ENCODE data around the gene UBASH3A.

Gene UBASH3A

GRCh38 chr21:42412636-42412933, 8.9 kb downstream of the UBASH3A start:
- DNase-seq: no peak

- no peak for DNase-seq
Observed at GRCh38 chr21:42413093-42413492, 9.4 kb downstream of the UBASH3A start.

- DNase-seq: no peak
Observed at GRCh38 chr21:42413500-42413899, 9.8 kb downstream of the UBASH3A start.

- DNase-seq: no peak
Observed at GRCh38 chr21:42414066-42414465, 10.4 kb downstream of the UBASH3A start.

GRCh38 chr21:42414553-42414927, 10.8 kb downstream of the UBASH3A start:
- no peak for DNase-seq

GRCh38 chr21:42414928-42415769, 11.4 kb downstream of the UBASH3A start:
- no peak for DNase-seq

- no peak for DNase-seq
Observed at GRCh38 chr21:42417533-42417932, 13.8 kb downstream of the UBASH3A start.

GRCh38 chr21:42418886-42419285, 15.2 kb downstream of the UBASH3A start:
- DNase-seq: no peak

GRCh38 chr21:42419845-42420244, 16.1 kb downstream of the UBASH3A start:
- DNase-seq: no peak

GRCh38 chr21:42421018-42421793, 17.5 kb downstream of the UBASH3A start:
- DNase-seq: no peak

- DNase-seq: no peak
Observed at GRCh38 chr21:42423197-42423675, 19.5 kb downstream of the UBASH3A start.

GRCh38 chr21:42423685-42424084, 20.0 kb downstream of the UBASH3A start:
- no peak for DNase-seq

- DNase-seq: no peak
Observed at GRCh38 chr21:42424914-42425541, 21.3 kb downstream of the UBASH3A start.

GRCh38 chr21:42425591-42425990, 21.9 kb downstream of the UBASH3A start:
- DNase-seq: no peak

GRCh38 chr21:42426424-42426823, 22.7 kb downstream of the UBASH3A start:
- DNase-seq: peak; percentile 12

- no peak for DNase-seq
Observed at GRCh38 chr21:42426876-42427480, 23.3 kb downstream of the UBASH3A start.

- no peak for DNase-seq
Observed at GRCh38 chr21:42427809-42428419, 24.2 kb downstream of the UBASH3A start.

GRCh38 chr21:42429021-42429420, 25.3 kb downstream of the UBASH3A start:
- DNase-seq: no peak

GRCh38 chr21:42429856-42430255, 26.2 kb downstream of the UBASH3A start:
- no peak for DNase-seq

GRCh38 chr21:42430521-42430920, 26.8 kb downstream of the UBASH3A start:
- DNase-seq: no peak

GRCh38 chr21:42431196-42431595, 27.5 kb downstream of the UBASH3A start:
- DNase-seq: no peak

- no peak for DNase-seq
Observed at GRCh38 chr21:42432695-42433094, 29.0 kb downstream of the UBASH3A start.

Measured in NCI-H69 (cell line).